ENCODE data around the gene SLX4IP.

The SLX4IP gene

GRCh38 chr20:10427060-10427692 is 7.9 kb upstream of the SLX4IP start:
- Histone ChIP-seq H3K36me3 (no peaks in the 10 kb centered on the region), H3K9me3 (no peaks in the 10 kb centered on the region), H3K27ac (no peak overlapping the region), H3K4me3 (no peak overlapping the region), H3K27me3 (no peaks in the 10 kb centered on the region), H3K4me1 (peaks cover 0 to 20% (median 4%) of the 10 kb centered on the region in 4 donors)
- intact Hi-C loops (cut with DNase I; ENCODE audit: low total_unique reads), result loop anchor here (5.0 to 10.0 kb wide), 3 partner anchors 450 to 1118 kb away; no protein-coding TSS in a partner anchor
- DNase-seq, result peak in 1 of 2 donors; percentile 51
- TF ChIP-seq CTCF (IDR thresholded peaks at IDR 0.05), result peak; percentile 73 to 80

- DNase-seq, result no peak
- Histone ChIP-seq H3K4me1 (peaks cover 0 to 28% (median 9%) of the 10 kb centered on the region in 4 donors), H3K36me3 (no peaks in the 10 kb centered on the region), H3K27ac (no peak overlapping the region), H3K4me3 (no peak overlapping the region), H3K9me3 (no peaks in the 10 kb centered on the region), H3K27me3 (no peaks in the 10 kb centered on the region)
- intact Hi-C loops (cut with DNase I; ENCODE audit: low total_unique reads), result loop anchor here (5.0 to 10.0 kb wide), 3 partner anchors 451 to 1117 kb away; no protein-coding TSS in a partner anchor
- TF ChIP-seq CTCF (IDR thresholded peaks at IDR 0.05), result no peak
Measured at GRCh38 chr20:10428008-10428407, 7.1 kb upstream of the SLX4IP start.

- H3K27me3 ChIP-seq, result no peaks in the 10 kb centered on the region
- no peaks in the 10 kb centered on the region for H3K36me3 ChIP-seq
- no peak overlapping the region for H3K4me3 ChIP-seq
- intact Hi-C loops (cut with DNase I; ENCODE audit: low total_unique reads), result loop anchor here (5.0 to 10.0 kb wide), 3 partner anchors 452 to 1115 kb away; no protein-coding TSS in a partner anchor
- DNase-seq, result no peak
- no peak for TF ChIP-seq CTCF (IDR thresholded peaks at IDR 0.05)
- H3K4me1 ChIP-seq, result peaks cover 0 to 33% (median 13%) of the 10 kb centered on the region in 4 donors
- no peak overlapping the region for H3K27ac ChIP-seq
- H3K9me3 ChIP-seq, result no peaks in the 10 kb centered on the region
Measured at GRCh38 chr20:10429443-10429981, 5.6 kb upstream of the SLX4IP start.

GRCh38 chr20:10430000-10430466 is 5.1 kb upstream of the SLX4IP start:
- no peaks in the 10 kb centered on the region for H3K36me3 ChIP-seq
- H3K27ac ChIP-seq, result no peak overlapping the region
- H3K4me3 ChIP-seq, result no peak overlapping the region
- intact Hi-C loops (cut with DNase I; ENCODE audit: low total_unique reads), result loop anchor here (5.0 to 10.0 kb wide), 5 partner anchors 215 to 1115 kb away; partner anchors contain the start of genes JAG1 and SNAP25
- no peak for DNase-seq
- no peaks in the 10 kb centered on the region for H3K9me3 ChIP-seq
- H3K27me3 ChIP-seq, result no peaks in the 10 kb centered on the region
- H3K4me1 ChIP-seq, result peaks cover 0 to 33% (median 13%) of the 10 kb centered on the region in 4 donors
- no peak for TF ChIP-seq CTCF (IDR thresholded peaks at IDR 0.05)

GRCh38 chr20:10430704-10431103 is 4.4 kb upstream of the SLX4IP start:
- Histone ChIP-seq H3K36me3 (no peaks in the 10 kb centered on the region), H3K27ac (no peak overlapping the region), H3K9me3 (no peaks in the 10 kb centered on the region), H3K4me3 (no peak overlapping the region), H3K4me1 (peaks cover 0 to 37% (median 13%) of the 10 kb centered on the region in 4 donors), H3K27me3 (no peaks in the 10 kb centered on the region)
- TF ChIP-seq CTCF (IDR thresholded peaks at IDR 0.05), result no peak
- intact Hi-C loops (cut with DNase I; ENCODE audit: low total_unique reads), result loop anchor here (10.0 kb wide), 2 partner anchors 216 to 244 kb away; partner anchors contain the start of genes JAG1 and SNAP25
- DNase-seq, result no peak
